HCT116 (cell line): ENCODE measurements around the gene ISOC2. TPM values are rescaled to one million over a fixed set of nuclear protein-coding genes. Genes with fewer than 3 reads are reported as not detected.
A peak's percentile ranks its signal among the peaks of the same experiment; 100 is the strongest.

Source experiments
- ATAC-seq: fragments of 200-7000 bp; cut with Tn5 transposase; 2 replicates; pipeline ENCODE4 v1.9.1; 2020; ENCODE audit warnings: mild to moderate bottlenecking, moderate library complexity
- BruUV-seq: library from RNA; stranded (reverse); fragments of 400-500 nt; replicated peaks from 2 replicates; lab custom pipeline; 2021; lab: Mats Ljungman, UMichigan
- CTCF ChIA-PET: fragments of 300-600 bp; sonication (Branson Sonifier 250); formaldehyde crosslinking; loops from one replicate; lab custom pipeline; 2021; ENCODE audit warnings: antibody characterized with exemption; lab: Charles Lee
- POLR2A ChIA-PET: fragments of 300-600, 350-600 bp; sonication (Branson Sonifier 250); formaldehyde crosslinking; loops from one replicate; lab custom pipeline; 2021; ENCODE audit warnings: antibody characterized with exemption; lab: Charles Lee
- RAD21 ChIA-PET, 2 experiments: fragments of 300-600 bp; sonication (Branson Sonifier 250); formaldehyde crosslinking; loops; one replicate each; lab custom pipeline; 2023; ENCODE audit warnings: low total read pairs in 2 of 2; ENCODE audit not compliant: uncharacterized antibody in 2 of 2, unreplicated experiment in 2 of 2, low non-redundant PET in 1 of 2; lab: Charles Lee
- DNase-seq: peaks from one replicate; pipeline ENCODE4 v3.0.0-alpha.2; 2010; ENCODE audit warnings: low read depth, low spot score
- H2AFZ ChIP-seq: fragments of 200-600 bp; shearing (Covaris generic), sonication (generic); 2 replicates; pipeline ENCODE4 v1.6.1; 2017; ENCODE audit warnings: low read depth, mixed run types, mixed read lengths, antibody characterized with exemption, low read length; ENCODE audit not compliant: poor library complexity, severe bottlenecking
- H3K27ac ChIP-seq: 2 replicates; pipeline ENCODE4 v1.5.1; 2012; ENCODE audit warnings: low read depth, low read length
- H3K27me3 ChIP-seq: fragments of 200-600 bp; sonication (generic); 2 replicates; pipeline ENCODE4 v1.6.1; 2016; ENCODE audit warnings: mixed run types, low read length, mixed read lengths; ENCODE audit not compliant: insufficient read depth
- H3K36me3 ChIP-seq, 2 experiments: fragments of 200-500 bp in 1 of 2; fragments of 200-600 bp in 1 of 2; sonication (Bioruptor generic) in 1 of 2; sonication (generic) in 1 of 2; 2 replicates each; pipeline versions ENCODE4 v1.5.1 to v1.6.1; 2014 to 2016; ENCODE audit warnings: low read length in 2 of 2, inconsistent platforms in 1 of 2, mixed read lengths in 1 of 2, mixed run types in 1 of 2; ENCODE audit not compliant: insufficient read depth in 2 of 2, control insufficient read depth in 1 of 2
- H3K4me1 ChIP-seq, 2 experiments: fragments of 200-600 bp in 1 of 2; sonication (generic) in 1 of 2; 2 replicates each; pipeline versions ENCODE4 v1.5.1 to v1.6.1; 2012 to 2017; ENCODE audit warnings: low read length in 2 of 2, inconsistent platforms in 1 of 2, mild to moderate bottlenecking in 1 of 2, mixed read lengths in 1 of 2, mixed run types in 1 of 2, moderate library complexity in 1 of 2; ENCODE audit not compliant: insufficient read depth in 2 of 2, control insufficient read depth in 1 of 2
- H3K4me2 ChIP-seq: fragments of 200-600 bp; sonication (generic); 2 replicates; pipeline ENCODE4 v1.6.1; 2017; ENCODE audit warnings: mixed run types, low read length, mixed read lengths
- H3K4me3 ChIP-seq, 2 experiments: fragments of 200-600 bp in 1 of 2; sonication (generic) in 1 of 2; replicated peaks in 1 of 2; 2 replicates each; pipeline ENCODE4 v1.5.1; 2011 to 2016; ENCODE audit warnings: low read length in 2 of 2, control low read depth in 1 of 2, low read depth in 1 of 2, mild to moderate bottlenecking in 1 of 2, mixed read lengths in 1 of 2, mixed run types in 1 of 2
- H3K79me2 ChIP-seq: fragments of 200-600 bp; sonication (generic); 2 replicates; pipeline ENCODE4 v1.6.1; 2017; ENCODE audit warnings: mild to moderate bottlenecking, mixed run types, low read length, moderate library complexity, mixed read lengths; ENCODE audit not compliant: insufficient read depth
- H3K9ac ChIP-seq: fragments of 200-600 bp; sonication (generic); 2 replicates; pipeline ENCODE4 v1.6.1; 2016; ENCODE audit warnings: low read length, mixed read lengths
- H3K9me2 ChIP-seq: fragments of 200-600 bp; sonication (generic), shearing (Covaris generic); 2 replicates; pipeline ENCODE4 v1.6.1; 2017; ENCODE audit warnings: mixed run types, mild to moderate bottlenecking, moderate library complexity; ENCODE audit not compliant: insufficient read depth
- H3K9me3 ChIP-seq, 2 experiments: fragments of 200-500 bp in 1 of 2; fragments of 200-600 bp in 1 of 2; sonication (Bioruptor generic) in 1 of 2; sonication (generic) in 1 of 2; 2 replicates each; pipeline ENCODE4 v1.6.1; 2014 to 2017; ENCODE audit warnings: low read length in 2 of 2, mixed read lengths in 2 of 2, inconsistent platforms in 1 of 2, low read depth in 1 of 2, mild to moderate bottlenecking in 1 of 2, mixed run types in 1 of 2, moderate library complexity in 1 of 2; ENCODE audit not compliant: control insufficient read depth in 1 of 2, insufficient read depth in 1 of 2
- H4K20me1 ChIP-seq: fragments of 200-600 bp; sonication (generic), shearing (Covaris generic); 2 replicates; pipeline ENCODE4 v1.6.1; 2017; ENCODE audit warnings: mixed run types, mild to moderate bottlenecking, moderate library complexity; ENCODE audit not compliant: insufficient read depth
- CBX3 ChIP-seq: IDR thresholded peaks from 2 replicates; pipeline ENCODE4 v1.6.1; 2012; ENCODE audit warnings: low read depth
- CTCF ChIP-seq, 3 experiments: fragments of 200-600 bp in 1 of 3; sonication (generic) in 1 of 3; IDR thresholded peaks in 2 of 3; conservative IDR thresholded peaks in 1 of 3; 2 replicates each; pipeline ENCODE4 v1.5.1; 2012 to 2017; ENCODE audit warnings: low read depth in 2 of 3, low read length in 2 of 3, antibody characterized with exemption in 1 of 3, borderline replicate concordance in 1 of 3, control low read depth in 1 of 3, mild to moderate bottlenecking in 1 of 3, mixed read lengths in 1 of 3, mixed run types in 1 of 3, moderate library complexity in 1 of 3; ENCODE audit not compliant: insufficient read depth in 1 of 3
- JUND ChIP-seq: IDR thresholded peaks from 2 replicates; pipeline ENCODE4 v1.6.1; 2012
- POLR2A ChIP-seq: IDR thresholded peaks from 2 replicates; pipeline ENCODE4 v1.7.0; 2011; ENCODE audit warnings: borderline replicate concordance; ENCODE audit not compliant: insufficient read depth, insufficient read length; ENCODE audit errors: extremely low read depth
- RAD21 ChIP-seq: IDR thresholded peaks from 2 replicates; pipeline ENCODE4 v1.6.1; 2012; ENCODE audit warnings: low read depth, mild to moderate bottlenecking
- SP1 ChIP-seq: IDR thresholded peaks from 2 replicates; pipeline ENCODE4 v1.6.1; 2012; ENCODE audit warnings: low read depth
- YY1 ChIP-seq: IDR thresholded peaks from 2 replicates; pipeline ENCODE4 v1.6.1; 2011; ENCODE audit warnings: low read length, low read depth, moderate library complexity, mild to moderate bottlenecking; ENCODE audit not compliant: insufficient replicate concordance; ENCODE audit errors: extremely low read depth
- ZBTB33 ChIP-seq: IDR thresholded peaks from 2 replicates; pipeline ENCODE4 v1.6.1; 2011; ENCODE audit warnings: mild to moderate bottlenecking, low read length, moderate library complexity; ENCODE audit not compliant: insufficient replicate concordance; ENCODE audit errors: extremely low read depth
- intact Hi-C: fragments of 100-400 bp; cut with micrococcal nuclease; formaldehyde crosslinking; loops from 2 replicates; pipeline ENCODE4 v1.10.0; 2022
- total RNA-seq: library from RNA; stranded (reverse); gene quantifications from one replicate; pipeline ENCODE4 v1.2.1, GENCODE V29; 2021; ENCODE audit not compliant: unreplicated experiment

The ISOC2 gene
- total RNA-seq, 1 experiment from 2014 or later = 56.8 TPM

- POLR2A ChIA-PET = no interaction called here
- Histone ChIP-seq H3K9me2 (no peaks in the 10 kb centered on the region), H3K9me3 (no peaks in the 10 kb centered on the region), H4K20me1 (no peaks in the 10 kb centered on the region), H3K4me2 (no peak overlapping the region), H3K4me3 (no peak overlapping the region), H3K36me3 (no peaks in the 10 kb centered on the region; a peak in 1 of 4 replicates), H3K79me2 (peaks cover 10% of the 10 kb centered on the region; the same call in 1 of the 2 replicates), H3K9ac (no peak overlapping the region), H3K27ac (no peak overlapping the region), H3K4me1 (peaks cover 4 to 9% of the 10 kb centered on the region in 2 experiments), H3K27me3 (no peaks in the 10 kb centered on the region), H2AFZ (no peak overlapping the region)
- CTCF ChIA-PET = no interaction called here
- BruUV-seq = no TSS peak
- ATAC-seq (no peak), DNase-seq (no peak)
- TF ChIP-seq ZBTB33 = no peak
- no peak for TF ChIP-seq CBX3
- TF ChIP-seq YY1 = no peak
- TF ChIP-seq POLR2A = no peak
- TF ChIP-seq SP1 = no peak
- TF ChIP-seq JUND = no peak
- intact Hi-C loops = no loop called here
- RAD21 ChIA-PET = no interaction called here
These were observed 5.7 kb downstream of the ISOC2 start for GRCh38 chr19:55455576-55456235.

GRCh38 chr19:55454787-55455243 lies 6.6 kb downstream of the ISOC2 start:
- H3K4me3 ChIP-seq = no peak overlapping the region
- RAD21 ChIA-PET = interaction anchor here in 1 of 2 experiments (0.5 kb wide), 1 partner anchor 297 kb away, joined by 3 read pairs; no protein-coding TSS in a partner anchor
- H2AFZ ChIP-seq = no peak overlapping the region
- no peak overlapping the region for H3K4me2 ChIP-seq
- peaks cover 7% of the 10 kb centered on the region; the same call in 1 of the 2 replicates for H3K79me2 ChIP-seq
- POLR2A ChIA-PET = no interaction called here
- CTCF ChIA-PET = no interaction called here
- ATAC-seq (peak; percentile 71), DNase-seq (no peak)
- intact Hi-C loops = no loop called here
- H3K27ac ChIP-seq = no peak overlapping the region
- no peaks in the 10 kb centered on the region; a peak in 1 of 4 replicates for H3K36me3 ChIP-seq
- BruUV-seq = no TSS peak
- TF ChIP-seq CTCF (IDR thresholded peaks at IDR 0.05 in 2 of 3, conservative IDR thresholded peaks at IDR 0.05 in 1 of 3; ENCODE audit: borderline replicate concordance in 1 of 3, insufficient read depth in 1 of 3, low read depth in 2 of 3, low read length in 2 of 3) (peak in 2 of 3 experiments; percentile 85 to 92), RAD21 (no peak; the same call in 1 of the 2 replicates)
- H3K9me3 ChIP-seq = no peaks in the 10 kb centered on the region
- no peak overlapping the region for H3K9ac ChIP-seq
- no peaks in the 10 kb centered on the region for H3K9me2 ChIP-seq
- H4K20me1 ChIP-seq = no peaks in the 10 kb centered on the region
- no peaks in the 10 kb centered on the region for H3K27me3 ChIP-seq
- peaks cover 0 to 5% of the 10 kb centered on the region in 2 experiments; a peak in 2 of 4 replicates for H3K4me1 ChIP-seq
